Astrocyte of the spinal cord (primary cell): ENCODE results near the gene NXPH4.
A peak's percentile ranks its signal among the peaks of the same experiment; 100 is the strongest.

ENCODE experiments used
- DNase-seq: peaks from one replicate; pipeline ENCODE4 v3.0.0; 2011; ENCODE audit warnings: low read depth, low spot score
- H3K4me3 ChIP-seq: 2 replicates; pipeline ENCODE4 v1.5.1; 2011; ENCODE audit warnings: low read depth, mild to moderate bottlenecking, low read length, moderate library complexity
- in situ Hi-C: cut with HindIII; loops from 2 replicates; pipeline ENCODE4 v1.10.0; 2017; ENCODE audit warnings: low sequenced_read_pairs
- TF ChIP-seq, protein P1 (sequence below): IDR thresholded peaks from 2 replicates; pipeline ENCODE4 v1.5.1; 2012; ENCODE audit warnings: low read depth, mild to moderate bottlenecking, low read length, inconsistent platforms

The NXPH4 gene

DNA sequence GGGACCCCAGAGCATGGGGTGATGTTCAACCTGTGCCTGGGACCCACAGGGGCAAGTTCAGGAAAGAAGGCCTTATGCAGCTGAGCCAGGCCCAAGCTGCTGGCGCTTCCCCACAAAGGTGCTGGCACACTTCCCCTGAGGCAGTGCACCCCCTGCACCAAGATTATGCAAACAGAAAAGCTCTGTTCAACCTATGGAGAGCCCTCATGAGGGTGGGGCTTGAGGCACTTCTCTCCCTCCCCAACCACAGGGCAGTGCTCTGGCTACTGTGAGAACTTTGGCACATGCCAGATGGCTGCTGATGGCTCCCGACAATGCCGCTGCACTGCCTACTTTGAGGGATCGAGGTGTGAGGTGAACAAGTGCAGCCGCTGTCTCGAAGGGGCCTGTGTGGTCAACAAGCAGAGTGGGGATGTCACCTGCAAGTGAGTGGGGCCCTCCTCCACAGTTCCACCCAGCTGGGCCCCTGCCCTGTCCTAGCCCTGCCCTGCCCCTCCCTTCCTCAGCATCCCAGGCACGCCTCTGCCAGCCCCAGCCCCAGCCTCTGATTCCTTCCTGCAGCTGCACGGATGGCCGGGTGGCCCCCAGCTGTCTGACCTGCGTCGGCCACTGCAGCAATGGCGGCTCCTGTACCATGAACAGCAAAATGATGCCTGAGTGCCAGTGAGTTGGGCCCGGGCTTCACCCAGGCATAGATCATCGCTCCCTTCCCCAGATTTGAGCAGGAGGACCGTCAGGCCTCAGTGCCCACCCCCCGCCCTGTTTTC, 5.5 kb upstream of the NXPH4 start:
- no peak for DNase-seq
- no peak overlapping the region for H3K4me3 ChIP-seq
- TF ChIP-seq, protein P1, sequence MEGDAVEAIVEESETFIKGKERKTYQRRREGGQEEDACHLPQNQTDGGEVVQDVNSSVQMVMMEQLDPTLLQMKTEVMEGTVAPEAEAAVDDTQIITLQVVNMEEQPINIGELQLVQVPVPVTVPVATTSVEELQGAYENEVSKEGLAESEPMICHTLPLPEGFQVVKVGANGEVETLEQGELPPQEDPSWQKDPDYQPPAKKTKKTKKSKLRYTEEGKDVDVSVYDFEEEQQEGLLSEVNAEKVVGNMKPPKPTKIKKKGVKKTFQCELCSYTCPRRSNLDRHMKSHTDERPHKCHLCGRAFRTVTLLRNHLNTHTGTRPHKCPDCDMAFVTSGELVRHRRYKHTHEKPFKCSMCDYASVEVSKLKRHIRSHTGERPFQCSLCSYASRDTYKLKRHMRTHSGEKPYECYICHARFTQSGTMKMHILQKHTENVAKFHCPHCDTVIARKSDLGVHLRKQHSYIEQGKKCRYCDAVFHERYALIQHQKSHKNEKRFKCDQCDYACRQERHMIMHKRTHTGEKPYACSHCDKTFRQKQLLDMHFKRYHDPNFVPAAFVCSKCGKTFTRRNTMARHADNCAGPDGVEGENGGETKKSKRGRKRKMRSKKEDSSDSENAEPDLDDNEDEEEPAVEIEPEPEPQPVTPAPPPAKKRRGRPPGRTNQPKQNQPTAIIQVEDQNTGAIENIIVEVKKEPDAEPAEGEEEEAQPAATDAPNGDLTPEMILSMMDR = no peak
- in situ Hi-C loops = no loop called here

DNA sequence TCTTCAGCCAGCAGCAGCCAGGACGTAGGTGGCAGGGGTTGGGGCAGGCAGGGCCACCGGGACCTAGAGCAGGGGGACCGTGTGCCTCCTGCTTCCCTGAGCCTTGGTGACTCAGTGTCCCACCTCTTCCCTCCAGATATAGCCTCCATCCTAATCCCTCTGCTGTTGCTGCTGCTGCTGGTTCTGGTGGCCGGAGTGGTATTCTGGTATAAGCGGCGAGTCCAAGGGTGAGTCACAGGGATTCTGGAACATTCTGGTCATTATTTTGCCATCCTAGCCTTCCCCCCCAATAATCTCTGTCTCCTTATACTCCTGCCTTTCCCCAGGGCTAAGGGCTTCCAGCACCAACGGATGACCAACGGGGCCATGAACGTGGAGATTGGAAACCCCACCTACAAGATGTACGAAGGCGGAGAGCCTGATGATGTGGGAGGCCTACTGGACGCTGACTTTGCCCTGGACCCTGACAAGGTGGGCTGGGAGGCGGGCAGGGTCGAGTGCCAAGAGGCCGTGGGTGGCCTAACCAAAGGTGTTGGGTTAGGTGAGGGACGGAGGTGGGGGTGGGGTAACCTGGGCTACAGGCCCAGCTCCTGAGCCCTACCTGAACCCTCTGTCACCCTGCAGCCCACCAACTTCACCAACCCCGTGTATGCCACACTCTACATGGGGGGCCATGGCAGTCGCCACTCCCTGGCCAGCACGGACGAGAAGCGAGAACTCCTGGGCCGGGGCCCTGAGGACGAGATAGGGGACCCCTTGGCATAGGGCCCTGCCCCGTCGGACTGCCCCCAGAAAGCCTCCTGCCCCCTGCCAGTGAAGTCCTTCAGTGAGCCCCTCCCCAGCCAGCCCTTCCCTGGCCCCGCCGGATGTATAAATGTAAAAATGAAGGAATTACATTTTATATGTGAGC, 4.5 kb upstream of the NXPH4 start:
- TF ChIP-seq, protein P1 = no peak
- DNase-seq = no peak
- in situ Hi-C loops = no loop called here
- no peak overlapping the region for H3K4me3 ChIP-seq

DNA sequence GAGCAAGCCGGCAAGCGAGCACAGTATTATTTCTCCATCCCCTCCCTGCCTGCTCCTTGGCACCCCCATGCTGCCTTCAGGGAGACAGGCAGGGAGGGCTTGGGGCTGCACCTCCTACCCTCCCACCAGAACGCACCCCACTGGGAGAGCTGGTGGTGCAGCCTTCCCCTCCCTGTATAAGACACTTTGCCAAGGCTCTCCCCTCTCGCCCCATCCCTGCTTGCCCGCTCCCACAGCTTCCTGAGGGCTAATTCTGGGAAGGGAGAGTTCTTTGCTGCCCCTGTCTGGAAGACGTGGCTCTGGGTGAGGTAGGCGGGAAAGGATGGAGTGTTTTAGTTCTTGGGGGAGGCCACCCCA, 3.9 kb upstream of the NXPH4 start:
- in situ Hi-C loops = no loop called here
- TF ChIP-seq, protein P1 = no peak
- DNase-seq = no peak
- no peak overlapping the region for H3K4me3 ChIP-seq

DNA sequence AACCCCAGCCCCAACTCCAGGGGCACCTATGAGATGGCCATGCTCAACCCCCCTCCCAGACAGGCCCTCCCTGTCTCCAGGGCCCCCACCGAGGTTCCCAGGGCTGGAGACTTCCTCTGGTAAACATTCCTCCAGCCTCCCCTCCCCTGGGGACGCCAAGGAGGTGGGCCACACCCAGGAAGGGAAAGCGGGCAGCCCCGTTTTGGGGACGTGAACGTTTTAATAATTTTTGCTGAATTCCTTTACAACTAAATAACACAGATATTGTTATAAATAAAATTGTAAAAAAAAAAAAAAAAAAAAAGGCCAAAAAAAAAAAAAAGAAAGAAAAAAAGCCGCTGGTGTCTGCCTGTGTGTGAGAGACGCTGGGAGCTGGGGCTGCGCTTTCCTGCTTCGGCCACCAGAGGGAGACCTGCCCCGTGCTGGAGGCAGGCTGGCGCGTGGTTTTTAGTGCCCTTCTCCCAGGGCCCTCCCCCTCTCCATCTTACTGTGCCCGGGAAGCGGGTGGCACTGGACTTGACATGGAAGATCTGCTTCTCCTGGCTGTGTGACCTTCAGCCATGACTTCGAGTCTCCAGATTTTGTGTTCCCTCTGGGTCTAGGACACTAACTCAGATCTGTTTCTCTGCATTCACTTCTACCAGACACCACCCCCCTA, 3.4 kb upstream of the NXPH4 start:
- no peak overlapping the region for H3K4me3 ChIP-seq
- in situ Hi-C loops = no loop called here
- TF ChIP-seq, protein P1 = peak; percentile 98
- DNase-seq = peak; percentile 81

DNA sequence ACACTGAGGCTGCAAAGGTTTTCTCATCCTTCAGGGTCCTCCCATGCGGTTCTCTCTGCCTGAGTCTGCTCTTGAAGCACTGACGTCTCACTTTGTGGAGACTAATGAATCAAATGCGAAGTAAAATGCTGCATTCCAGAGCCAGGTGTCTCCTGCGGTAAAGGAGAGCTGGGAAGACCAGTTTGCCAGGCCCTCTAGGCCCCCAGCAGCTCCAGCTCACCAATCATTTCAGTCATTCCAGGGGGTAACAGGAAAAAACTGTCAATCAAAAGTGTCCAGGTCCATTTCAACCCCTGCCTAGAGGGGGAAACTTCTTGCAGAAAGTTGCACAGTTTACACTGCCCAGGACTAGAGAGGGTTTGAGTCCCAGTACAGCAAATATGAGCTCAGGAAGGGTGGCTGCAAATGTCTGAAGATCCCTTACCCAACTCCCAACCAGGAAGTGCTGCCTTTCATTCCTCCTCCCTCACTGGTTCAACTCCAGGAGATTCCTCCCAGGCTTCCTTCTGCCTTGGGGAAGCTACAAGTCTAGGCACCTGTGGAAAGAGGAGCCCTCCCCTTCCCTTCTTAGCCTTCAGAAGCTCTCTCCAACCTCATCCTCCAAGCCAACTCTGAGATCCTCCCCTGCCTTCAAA, 2.7 kb upstream of the NXPH4 start:
- in situ Hi-C loops = no loop called here
- TF ChIP-seq, protein P1 = no peak
- DNase-seq = no peak
- H3K4me3 ChIP-seq = no peak overlapping the region

DNA sequence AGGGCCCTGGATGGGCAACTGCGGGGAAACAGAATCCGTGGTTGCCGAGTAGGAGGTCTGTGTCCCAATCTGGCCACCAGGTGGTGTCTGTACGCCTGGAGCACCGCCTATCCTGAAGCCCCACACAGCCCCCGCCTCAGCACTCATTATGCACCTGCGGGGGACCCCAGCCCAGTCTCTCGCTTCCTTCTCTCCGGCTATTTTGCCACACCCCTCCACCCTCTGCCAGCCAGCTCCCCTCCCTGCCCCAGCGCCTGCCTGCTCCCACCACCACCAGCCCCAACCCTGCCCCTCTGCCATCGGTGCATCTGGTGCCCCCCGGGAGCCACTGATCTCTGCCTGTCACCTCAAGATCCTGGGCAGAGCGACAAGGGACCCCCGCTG, 2.2 kb upstream of the NXPH4 start:
- H3K4me3 ChIP-seq = no peak overlapping the region
- TF ChIP-seq, protein P1 = peak; percentile 81
- in situ Hi-C loops = no loop called here
- peak; percentile 39 for DNase-seq
